Measurements from ENCODE around the gene CLIC3. TPM values are rescaled to one million over a fixed set of nuclear protein-coding genes. Genes with fewer than 3 reads are reported as not detected.

The CLIC3 gene
- total and polyA plus RNA-seq, 2 experiments from 2014 or later, result 0.87 TPM; not detected in 1

DNA sequence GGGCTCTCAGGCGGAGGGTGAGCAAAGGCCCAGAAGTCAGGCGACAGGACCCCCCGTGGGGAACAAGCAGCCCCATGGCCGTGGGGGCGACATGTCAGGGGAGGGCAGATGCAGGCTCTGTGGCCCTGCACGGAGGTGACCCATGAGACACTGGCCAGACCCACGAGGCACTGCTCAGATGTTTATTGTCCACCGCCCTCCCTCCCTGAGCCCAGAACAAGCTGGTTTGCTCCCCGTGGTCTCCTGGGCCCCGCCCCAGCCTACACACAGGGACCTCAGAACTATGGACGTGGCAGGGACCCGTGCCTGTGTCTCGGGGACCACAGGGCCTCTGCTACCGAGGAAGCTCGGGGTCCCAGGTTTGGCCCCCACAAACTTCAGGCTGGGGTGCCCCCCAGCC is 33.6 kb upstream of the CLIC3 start:
- TF ChIP-seq, protein P1, sequence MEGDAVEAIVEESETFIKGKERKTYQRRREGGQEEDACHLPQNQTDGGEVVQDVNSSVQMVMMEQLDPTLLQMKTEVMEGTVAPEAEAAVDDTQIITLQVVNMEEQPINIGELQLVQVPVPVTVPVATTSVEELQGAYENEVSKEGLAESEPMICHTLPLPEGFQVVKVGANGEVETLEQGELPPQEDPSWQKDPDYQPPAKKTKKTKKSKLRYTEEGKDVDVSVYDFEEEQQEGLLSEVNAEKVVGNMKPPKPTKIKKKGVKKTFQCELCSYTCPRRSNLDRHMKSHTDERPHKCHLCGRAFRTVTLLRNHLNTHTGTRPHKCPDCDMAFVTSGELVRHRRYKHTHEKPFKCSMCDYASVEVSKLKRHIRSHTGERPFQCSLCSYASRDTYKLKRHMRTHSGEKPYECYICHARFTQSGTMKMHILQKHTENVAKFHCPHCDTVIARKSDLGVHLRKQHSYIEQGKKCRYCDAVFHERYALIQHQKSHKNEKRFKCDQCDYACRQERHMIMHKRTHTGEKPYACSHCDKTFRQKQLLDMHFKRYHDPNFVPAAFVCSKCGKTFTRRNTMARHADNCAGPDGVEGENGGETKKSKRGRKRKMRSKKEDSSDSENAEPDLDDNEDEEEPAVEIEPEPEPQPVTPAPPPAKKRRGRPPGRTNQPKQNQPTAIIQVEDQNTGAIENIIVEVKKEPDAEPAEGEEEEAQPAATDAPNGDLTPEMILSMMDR (IDR thresholded peaks at IDR 0.05; ENCODE audit: low read depth, low read length), result no peak
- peaks cover 5% of the 10 kb centered on the region for H3K4me1 ChIP-seq (ENCODE audit: low read depth)
- no peak overlapping the region for H3K4me3 ChIP-seq
- no peak overlapping the region for H3K27ac ChIP-seq
- H3K27me3 ChIP-seq, result no peaks in the 10 kb centered on the region
- no peaks in the 10 kb centered on the region for H3K9me3 ChIP-seq (ENCODE audit: low read depth)
- no peaks in the 10 kb centered on the region for H3K36me3 ChIP-seq
- no peak for DNase-seq (ENCODE audit: low read depth in 1 of 2, low spot score in 1 of 2)

DNA sequence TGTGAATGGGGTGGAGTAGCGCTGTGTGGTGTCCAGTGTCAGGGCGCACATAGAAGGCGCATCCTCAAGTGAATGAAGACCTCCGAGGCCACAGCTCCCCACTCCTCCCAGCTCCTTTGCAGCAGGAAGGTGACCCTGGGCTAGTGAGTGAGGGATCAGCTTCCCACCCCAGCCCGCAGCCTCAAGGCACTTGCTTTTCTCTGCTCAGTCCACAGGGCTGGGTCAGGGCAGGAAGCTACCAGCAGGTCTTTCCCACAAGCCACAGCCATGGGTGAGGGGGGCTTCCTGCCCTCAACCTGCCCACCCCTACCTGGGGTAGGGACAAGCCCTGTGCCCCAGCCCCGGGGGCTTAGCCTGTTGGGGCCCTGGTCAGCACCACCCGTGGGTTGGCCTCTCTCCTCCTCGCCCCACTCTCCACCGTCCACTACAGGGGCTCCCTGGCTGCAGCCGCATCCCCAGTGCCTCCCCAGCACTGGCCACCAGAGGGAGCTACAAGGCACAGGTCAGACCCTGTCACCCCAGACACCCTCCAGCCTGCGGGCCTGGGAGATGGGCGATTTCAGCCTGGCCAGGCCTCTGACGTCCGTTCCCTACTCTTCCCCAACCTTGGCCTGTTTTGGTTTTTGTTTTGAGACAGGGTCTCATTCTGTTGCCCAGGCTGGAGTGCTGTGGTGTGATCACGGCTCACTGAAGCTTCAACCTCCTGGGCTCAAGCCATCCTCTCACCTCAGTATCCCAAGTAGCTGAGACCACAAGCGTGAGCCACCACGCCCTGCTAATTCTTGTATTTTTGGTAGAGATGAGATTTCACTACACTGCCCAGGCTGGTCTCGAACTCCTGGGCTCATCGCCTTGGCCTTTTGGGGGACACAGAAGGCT is 32.9 kb upstream of the CLIC3 start:
- H3K4me3 ChIP-seq, result peak overlapping the region; percentile 92

DNA sequence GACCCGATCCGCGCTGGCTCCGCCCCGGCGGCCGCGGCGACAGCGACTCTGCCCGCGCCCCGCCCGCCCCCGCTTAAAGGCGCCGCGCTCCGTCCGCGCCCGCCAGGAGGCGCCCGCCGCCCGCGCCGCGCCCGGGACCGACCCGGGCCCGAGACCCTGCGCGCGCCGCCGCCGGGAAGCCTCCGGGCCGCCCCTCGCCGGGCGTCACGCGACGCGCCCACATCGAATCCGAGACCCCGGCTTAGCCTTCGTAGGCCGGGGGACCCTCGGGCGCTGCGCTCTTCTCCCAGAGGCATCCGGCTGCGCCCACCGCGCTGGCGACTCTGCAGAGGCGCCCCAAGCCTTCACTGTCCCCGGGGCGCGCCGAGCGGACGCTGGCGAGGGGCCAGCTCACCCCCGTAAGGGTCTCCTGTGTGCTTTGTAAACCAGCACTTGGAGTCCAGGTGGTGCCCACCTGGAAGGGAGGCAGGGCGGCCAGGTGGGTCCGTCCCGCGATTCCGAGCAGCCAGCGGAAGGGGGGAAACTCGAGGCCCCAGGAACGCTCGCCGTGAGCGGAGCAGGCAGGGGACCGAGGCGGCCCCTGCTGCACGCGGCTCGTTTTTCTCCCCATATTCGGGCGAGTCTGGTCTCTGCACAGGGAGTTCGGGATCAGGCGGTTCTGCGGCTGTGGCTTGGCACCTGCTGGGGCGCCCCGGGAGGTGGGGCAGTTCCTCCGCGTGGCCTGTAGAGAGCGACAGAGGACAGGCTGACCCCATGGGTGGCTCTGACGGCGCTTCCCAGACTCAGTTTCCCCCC is 32.1 kb upstream of the CLIC3 start:
- Histone ChIP-seq H3K36me3 (no peaks in the 10 kb centered on the region), H3K9me3 (ENCODE audit: low read depth) (no peaks in the 10 kb centered on the region), H3K27ac (no peak overlapping the region), H3K4me1 (ENCODE audit: low read depth) (peaks cover 5% of the 10 kb centered on the region), H3K4me3 (peak overlapping the region; percentile 92), H3K27me3 (no peaks in the 10 kb centered on the region)
- DNase-seq (ENCODE audit: low read depth in 1 of 2, low spot score in 1 of 2), result peak; percentile 30 to 89
- TF ChIP-seq, protein P1 (IDR thresholded peaks at IDR 0.05; ENCODE audit: low read depth, low read length), result peak; percentile 19

More for the DNA sequence above, 32.9 kb upstream of the CLIC3 start:
- Histone ChIP-seq H3K4me1 (ENCODE audit: low read depth) (peaks cover 5% of the 10 kb centered on the region), H3K36me3 (no peaks in the 10 kb centered on the region), H3K27me3 (no peaks in the 10 kb centered on the region), H3K9me3 (ENCODE audit: low read depth) (no peaks in the 10 kb centered on the region), H3K27ac (no peak overlapping the region)
- DNase-seq (ENCODE audit: low read depth in 1 of 2, low spot score in 1 of 2), result peak; percentile 67 to 82
- TF ChIP-seq, protein P1 (IDR thresholded peaks at IDR 0.05; ENCODE audit: low read depth, low read length), result peak; percentile 91

DNA sequence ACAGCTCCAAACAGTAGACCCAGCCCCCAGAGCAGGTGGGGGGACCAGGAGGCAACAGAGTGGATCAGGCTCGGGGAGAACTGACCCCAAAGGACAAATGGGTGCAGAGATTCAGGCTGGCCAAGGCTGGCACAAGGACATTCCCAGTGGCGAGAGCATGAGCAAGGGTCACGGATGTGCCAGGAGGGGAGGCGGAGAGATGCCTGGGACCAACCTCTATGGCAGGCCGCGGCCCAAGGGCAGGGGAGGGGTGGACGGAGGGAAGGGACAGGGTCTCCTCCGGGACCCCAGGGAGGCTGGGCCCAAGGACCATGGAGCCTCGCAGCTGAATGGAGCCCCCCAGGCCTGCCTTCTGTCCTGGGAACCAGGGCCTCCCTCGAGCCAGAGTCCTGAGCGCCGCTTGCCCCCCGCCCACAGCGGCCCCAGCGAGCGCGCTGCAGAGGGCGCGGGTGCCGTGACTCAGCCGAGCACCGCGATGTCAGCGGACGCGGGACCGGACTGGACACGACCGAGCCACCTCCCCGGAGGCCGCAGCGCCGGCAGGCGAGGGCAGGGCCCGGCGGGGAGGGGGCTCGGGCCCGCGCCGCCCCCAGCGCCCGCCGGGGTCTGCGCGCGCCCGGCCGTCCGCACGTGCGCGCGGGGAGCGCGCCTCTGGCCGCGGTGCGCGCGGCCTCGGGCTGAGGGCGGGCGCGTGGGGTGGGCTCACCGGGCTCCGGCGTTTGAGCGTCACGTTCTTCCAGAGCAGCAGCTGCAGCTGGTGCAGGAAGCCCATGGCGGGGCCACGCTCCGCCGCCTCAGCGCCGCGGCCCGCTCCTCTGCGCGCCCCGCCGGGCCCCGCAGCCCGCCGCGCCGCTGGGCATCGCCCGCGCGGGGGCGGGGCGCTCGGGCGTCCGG is 31.2 kb upstream of the CLIC3 start, which contains the start of gene ABCA2:
TSS of gene ABCA2 (minus strand) at position 869 of the 894 bp plus-strand sequence. CDS start at position 772, 97 bp downstream.
- Histone ChIP-seq H3K36me3 (no peaks in the 10 kb centered on the region), H3K27me3 (no peaks in the 10 kb centered on the region), H3K4me1 (ENCODE audit: low read depth) (peaks cover 5% of the 10 kb centered on the region), H3K27ac (no peak within 1 kb of the TSS), H3K9me3 (ENCODE audit: low read depth) (no peaks in the 10 kb centered on the region), H3K4me3 (peak within 1 kb of the TSS; percentile 92)
- DNase-seq (ENCODE audit: low read depth in 1 of 2, low spot score in 1 of 2), result peak; percentile 20 to 64
- TF ChIP-seq, protein P1 (IDR thresholded peaks at IDR 0.05; ENCODE audit: low read depth, low read length), result no peak

DNA sequence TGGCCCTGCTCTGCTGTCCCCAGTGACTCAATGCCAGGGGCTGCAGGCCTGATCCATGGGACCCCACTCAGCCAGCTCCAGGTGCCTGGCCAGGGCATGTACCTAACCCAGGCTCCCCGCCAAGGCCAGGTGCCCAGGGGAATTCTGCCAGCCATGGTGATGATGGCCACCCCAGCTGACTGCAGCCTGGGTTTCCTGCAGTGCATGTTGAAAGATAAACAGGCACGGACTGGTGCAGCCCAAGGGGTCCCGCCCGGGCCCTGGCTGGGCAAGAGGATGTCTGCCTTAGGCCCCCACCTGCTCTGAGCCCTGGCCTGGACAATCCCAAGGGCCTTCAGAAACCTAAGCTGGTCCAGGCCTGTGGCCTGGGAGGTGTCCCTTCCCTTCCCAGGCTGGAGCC is 30.5 kb upstream of the CLIC3 start:
- no peak for DNase-seq (ENCODE audit: low read depth in 1 of 2, low spot score in 1 of 2)
- Histone ChIP-seq H3K4me3 (no peak overlapping the region), H3K9me3 (ENCODE audit: low read depth) (no peaks in the 10 kb centered on the region), H3K36me3 (no peaks in the 10 kb centered on the region), H3K27ac (no peak overlapping the region), H3K27me3 (no peaks in the 10 kb centered on the region), H3K4me1 (ENCODE audit: low read depth) (peaks cover 5% of the 10 kb centered on the region)
- TF ChIP-seq, protein P1 (IDR thresholded peaks at IDR 0.05; ENCODE audit: low read depth, low read length), result no peak

All from cardiac muscle cell (in vitro differentiated cells and primary cell).